ENCODE measurements around the gene AUNIP. TPM values are rescaled to one million over a fixed set of nuclear protein-coding genes. Genes with fewer than 3 reads are reported as not detected.

The AUNIP gene
- total RNA-seq, 1 experiment from 2014 or later, result 12.1 TPM

- Histone ChIP-seq H3K36me3 (ENCODE audit: control insufficient read depth in 1 of 2, insufficient read depth in 2 of 2, low read length in 2 of 2) (no peaks in the 10 kb centered on the region; a peak in 1 of 4 replicates), H3K4me3 (replicated peaks in 1 of 2; ENCODE audit: low read depth in 1 of 2, low read length in 2 of 2) (no peak overlapping the region), H3K27me3 (ENCODE audit: insufficient read depth, low read length) (no peaks in the 10 kb centered on the region), H3K4me2 (ENCODE audit: low read length) (no peak overlapping the region), H3K9ac (ENCODE audit: low read length) (no peak overlapping the region), H2AFZ (ENCODE audit: low read depth, low read length, poor library complexity, severe bottlenecking) (no peak overlapping the region), H3K9me2 (ENCODE audit: insufficient read depth) (no peaks in the 10 kb centered on the region), H3K4me1 (ENCODE audit: control insufficient read depth in 1 of 2, insufficient read depth in 2 of 2, low read length in 2 of 2) (peaks cover 0 to 4% of the 10 kb centered on the region in 2 experiments; a peak in 1 of 4 replicates), H3K79me2 (ENCODE audit: insufficient read depth, low read length) (no peaks in the 10 kb centered on the region), H3K27ac (ENCODE audit: low read depth, low read length) (no peak overlapping the region), H4K20me1 (ENCODE audit: insufficient read depth) (no peaks in the 10 kb centered on the region), H3K9me3 (ENCODE audit: control insufficient read depth in 1 of 2, insufficient read depth in 1 of 2, low read depth in 1 of 2, low read length in 2 of 2) (no peaks in the 10 kb centered on the region)
- DNase-seq (ENCODE audit: low read depth, low spot score) (no peak), ATAC-seq (no peak)
- CTCF ChIA-PET, result interaction anchor here (0.8 to 1.4 kb wide), 2 partner anchors 10 kb away, joined by 3 to 4 read pairs; no protein-coding TSS in a partner anchor
- no peak for TF ChIP-seq SP1 (IDR thresholded peaks at IDR 0.05; ENCODE audit: low read depth)
- TF ChIP-seq YY1 (IDR thresholded peaks at IDR 0.05; ENCODE audit: extremely low read depth, insufficient replicate concordance, low read depth, low read length), result no peak
- TF ChIP-seq, protein P1, sequence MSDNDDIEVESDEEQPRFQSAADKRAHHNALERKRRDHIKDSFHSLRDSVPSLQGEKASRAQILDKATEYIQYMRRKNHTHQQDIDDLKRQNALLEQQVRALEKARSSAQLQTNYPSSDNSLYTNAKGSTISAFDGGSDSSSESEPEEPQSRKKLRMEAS (IDR thresholded peaks at IDR 0.05), result no peak
- no peak for TF ChIP-seq RAD21 (IDR thresholded peaks at IDR 0.05; ENCODE audit: low read depth)
- no peak for TF ChIP-seq TCF7L2 (IDR thresholded peaks at IDR 0.05; ENCODE audit: borderline replicate concordance, extremely low read depth, insufficient read depth, insufficient read length)
- no peak for TF ChIP-seq EZH2phosphoT487 (IDR thresholded peaks at IDR 0.05; ENCODE audit: borderline replicate concordance)
- no peak for TF ChIP-seq ZNF274 (IDR thresholded peaks at IDR 0.05; ENCODE audit: low read depth, low read length)
- TF ChIP-seq FOSL1 (IDR thresholded peaks at IDR 0.05; ENCODE audit: low read depth), result no peak
- BruUV-seq (replicated peaks), result no TSS peak
- POLR2A ChIA-PET, result no interaction called here
- RAD21 ChIA-PET (ENCODE audit: low non-redundant PET in 1 of 2, low total read pairs in 2 of 2, uncharacterized antibody in 2 of 2, unreplicated experiment in 2 of 2), result no interaction called here
- intact Hi-C loops (cut with micrococcal nuclease), result no loop called here
Observed at GRCh38 chr1:25807480-25808390, 51.5 kb downstream of the AUNIP start.

DNA sequence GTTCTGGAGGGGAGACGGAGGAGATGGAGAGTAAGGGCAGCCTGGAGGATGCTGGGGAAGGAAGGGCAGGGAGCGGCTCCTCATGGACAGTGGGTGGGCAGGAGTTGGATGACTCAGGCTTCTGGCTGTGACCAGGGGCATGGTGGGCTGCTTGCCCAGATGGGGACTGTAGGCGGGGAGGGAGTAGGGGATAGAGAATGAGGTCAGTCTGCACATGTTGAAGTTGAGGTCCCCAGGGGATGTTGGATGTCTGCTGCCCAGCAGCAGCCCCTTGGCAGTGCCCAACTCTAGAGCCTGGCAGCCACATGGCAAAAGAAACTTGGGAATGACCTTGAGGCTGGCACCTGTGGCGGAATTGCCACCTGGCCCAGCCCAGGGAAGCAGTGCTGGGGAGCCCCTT, 52.8 kb downstream of the AUNIP start:
- ChIA-PET CTCF (no interaction called here), RAD21 (ENCODE audit: low non-redundant PET in 1 of 2, low total read pairs in 2 of 2, uncharacterized antibody in 2 of 2, unreplicated experiment in 2 of 2) (no interaction called here)
- H4K20me1 ChIP-seq (ENCODE audit: insufficient read depth), result no peaks in the 10 kb centered on the region

More for the DNA sequence above, 52.8 kb downstream of the AUNIP start:
- Histone ChIP-seq H3K9ac (ENCODE audit: low read length) (no peak overlapping the region), H3K4me3 (replicated peaks in 1 of 2; ENCODE audit: low read depth in 1 of 2, low read length in 2 of 2) (no peak overlapping the region), H3K27ac (ENCODE audit: low read depth, low read length) (no peak overlapping the region), H2AFZ (ENCODE audit: low read depth, low read length, poor library complexity, severe bottlenecking) (no peak overlapping the region), H3K9me2 (ENCODE audit: insufficient read depth) (no peaks in the 10 kb centered on the region), H3K4me2 (ENCODE audit: low read length) (no peak overlapping the region), H3K79me2 (ENCODE audit: insufficient read depth, low read length) (no peaks in the 10 kb centered on the region), H3K27me3 (ENCODE audit: insufficient read depth, low read length) (no peaks in the 10 kb centered on the region), H3K9me3 (ENCODE audit: control insufficient read depth in 1 of 2, insufficient read depth in 1 of 2, low read depth in 1 of 2, low read length in 2 of 2) (no peaks in the 10 kb centered on the region), H3K4me1 (ENCODE audit: control insufficient read depth in 1 of 2, insufficient read depth in 2 of 2, low read length in 2 of 2) (peaks cover 0 to 4% of the 10 kb centered on the region in 2 experiments; a peak in 1 of 4 replicates), H3K36me3 (ENCODE audit: control insufficient read depth in 1 of 2, insufficient read depth in 2 of 2, low read length in 2 of 2) (no peaks in the 10 kb centered on the region; a peak in 1 of 4 replicates)
- TF ChIP-seq RAD21 (IDR thresholded peaks at IDR 0.05; ENCODE audit: low read depth) (no peak), YY1 (IDR thresholded peaks at IDR 0.05; ENCODE audit: extremely low read depth, insufficient replicate concordance, low read depth, low read length) (no peak), SP1 (IDR thresholded peaks at IDR 0.05; ENCODE audit: low read depth) (no peak), ZFX (IDR thresholded peaks at IDR 0.05) (no peak), CTCF (IDR thresholded peaks at IDR 0.05 in 2 of 3, conservative IDR thresholded peaks at IDR 0.05 in 1 of 3; ENCODE audit: borderline replicate concordance in 1 of 3, insufficient read depth in 1 of 3, low read depth in 2 of 3, low read length in 2 of 3) (no peak), EGR1 (IDR thresholded peaks at IDR 0.05; ENCODE audit: low read depth) (no peak)
- TF ChIP-seq, protein P2, sequence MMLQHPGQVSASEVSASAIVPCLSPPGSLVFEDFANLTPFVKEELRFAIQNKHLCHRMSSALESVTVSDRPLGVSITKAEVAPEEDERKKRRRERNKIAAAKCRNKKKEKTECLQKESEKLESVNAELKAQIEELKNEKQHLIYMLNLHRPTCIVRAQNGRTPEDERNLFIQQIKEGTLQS (IDR thresholded peaks at IDR 0.05), result no peak
- intact Hi-C loops (cut with micrococcal nuclease), result no loop called here
- DNase-seq (ENCODE audit: low read depth, low spot score) (no peak), ATAC-seq (no peak)
- no TSS peak for BruUV-seq (replicated peaks)
- POLR2A ChIA-PET, result no interaction called here

All from HCT116 (cell line).